GM23248 (cell line): ENCODE results near the gene SNX27.

Experiments used
- EZH2 ChIP-seq: fragments of 200-600 bp; sonication (generic); IDR thresholded peaks from 2 replicates; pipeline ENCODE4 v1.6.1; 2018; ENCODE audit warnings: antibody characterized with exemption, mild to moderate bottlenecking; ENCODE audit not compliant: insufficient read depth, poor library complexity, severe bottlenecking
- EZH2phosphoT487 ChIP-seq: fragments of 200-600 bp; sonication (generic); IDR thresholded peaks from 2 replicates; pipeline ENCODE4 v1.6.1; 2018; ENCODE audit warnings: antibody characterized with exemption, moderate library complexity, mild to moderate bottlenecking, low read depth; ENCODE audit not compliant: insufficient read depth

- TF ChIP-seq EZH2 (no peak), EZH2phosphoT487 (no peak)
Observed at GRCh38 chr1:151620286-151620685, 8.4 kb downstream of the SNX27 start.
